Measurements from ENCODE around the gene TRPV2. TPM values are rescaled to one million over a fixed set of nuclear protein-coding genes. Genes with fewer than 3 reads are reported as not detected.

TRPV2 gene
- total and polyA plus RNA-seq, 4 donors, result 12.6 to 105 (median 45.7) TPM

DNA sequence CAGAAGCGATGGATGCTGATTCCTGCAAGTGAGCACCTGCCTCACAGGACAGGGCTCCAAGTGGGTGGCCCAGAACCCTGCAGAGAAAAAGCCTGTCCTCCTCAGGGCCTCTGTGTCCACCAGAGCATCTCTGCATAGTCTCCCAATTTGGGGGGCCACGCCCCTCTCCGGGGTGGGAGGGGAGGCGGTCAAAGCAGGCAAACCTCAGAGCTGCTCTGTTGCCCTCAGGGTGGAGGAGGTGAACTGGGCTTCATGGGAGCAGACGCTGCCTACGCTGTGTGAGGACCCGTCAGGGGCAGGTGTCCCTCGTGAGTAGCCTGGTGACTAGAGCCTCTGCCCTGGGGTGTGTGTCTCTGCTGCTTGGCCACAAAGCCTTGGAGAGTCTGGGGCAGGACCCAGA, 19.3 kb downstream of the TRPV2 start:
- H3K9me3 ChIP-seq (ENCODE audit: control insufficient read depth in 4 of 4, insufficient read depth in 3 of 4, low read length in 3 of 4), result no peaks in the 10 kb centered on the region
- no peak for DNase-seq
- WGBS, 2 donors, result 70 to 83% methylated on average over 8 of the region's 8 CpGs

DNA sequence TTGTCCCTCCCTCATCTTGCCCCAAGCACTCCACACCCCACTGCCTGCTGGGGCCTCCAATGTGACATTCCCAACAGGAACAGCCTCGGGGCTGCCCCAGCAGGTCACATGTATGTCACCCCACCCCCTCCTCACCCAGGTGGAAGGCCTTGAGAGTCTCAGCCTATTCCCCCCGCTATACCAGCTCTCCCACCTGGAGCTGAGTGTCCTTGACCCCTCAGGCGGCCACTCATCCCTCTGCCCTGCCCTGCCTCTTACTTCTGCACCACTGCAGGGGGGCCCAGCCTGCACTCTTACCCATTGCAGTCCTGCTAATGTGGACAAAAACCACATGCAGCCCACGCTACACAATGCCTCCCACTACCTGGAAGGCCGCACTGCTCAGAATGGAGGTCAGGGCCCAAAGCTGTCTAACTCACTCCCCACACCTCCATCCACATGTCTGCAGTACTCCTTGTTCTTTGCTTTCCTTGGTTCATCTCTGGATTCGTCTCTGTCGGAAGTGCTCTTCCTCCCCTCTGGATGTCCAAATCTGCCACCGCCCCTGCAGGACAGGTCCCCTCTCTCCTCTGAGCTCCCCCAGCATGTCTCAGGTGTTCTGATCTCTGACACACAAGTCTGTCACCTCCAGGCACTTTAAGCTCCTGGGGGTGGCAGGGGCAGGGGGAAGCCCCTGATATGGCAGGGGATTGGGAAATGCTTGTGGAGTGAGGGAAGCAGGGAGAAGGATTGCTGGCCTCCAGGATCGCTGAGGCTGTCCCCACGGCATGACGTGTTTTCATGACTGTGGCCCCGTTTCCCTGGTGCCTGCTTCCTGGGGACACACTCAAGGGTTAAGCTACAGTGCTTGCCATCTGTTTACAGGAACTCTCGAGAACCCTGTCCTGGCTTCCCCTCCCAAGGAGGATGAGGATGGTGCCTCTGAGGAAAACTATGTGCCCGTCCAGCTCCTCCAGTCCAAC, 20.8 kb downstream of the TRPV2 start:
- ATAC-seq (ENCODE audit: insufficient read depth, low FRiP score), result no peak
- 61 to 72% methylated on average over 14 of the region's 14 CpGs for WGBS, 2 donors
- Histone ChIP-seq H3K36me3 (ENCODE audit: control insufficient read depth in 4 of 4, insufficient read depth in 4 of 4, low read length in 4 of 4) (peaks cover 2 to 21% (median 10%) of the 10 kb centered on the region in 4 donors), H3K27ac (ENCODE audit: low read depth in 1 of 2, low read length in 1 of 2) (no peak overlapping the region), H3K27me3 (ENCODE audit: control insufficient read depth in 3 of 3, insufficient read depth in 3 of 3, low read length in 2 of 3) (no peaks in the 10 kb centered on the region), H3K9me3 (ENCODE audit: control insufficient read depth in 4 of 4, insufficient read depth in 3 of 4, low read length in 3 of 4) (no peaks in the 10 kb centered on the region), H3K4me3 (no peak overlapping the region), H3K9ac (ENCODE audit: insufficient read depth in 1 of 2, low read length in 2 of 2) (no peak overlapping the region), H3K4me1 (ENCODE audit: control insufficient read depth in 5 of 5, insufficient read depth in 5 of 5, low read length in 5 of 5) (peaks cover 2 to 17% (median 13%) of the 10 kb centered on the region in 5 donors)
- TF ChIP-seq, protein P1, sequence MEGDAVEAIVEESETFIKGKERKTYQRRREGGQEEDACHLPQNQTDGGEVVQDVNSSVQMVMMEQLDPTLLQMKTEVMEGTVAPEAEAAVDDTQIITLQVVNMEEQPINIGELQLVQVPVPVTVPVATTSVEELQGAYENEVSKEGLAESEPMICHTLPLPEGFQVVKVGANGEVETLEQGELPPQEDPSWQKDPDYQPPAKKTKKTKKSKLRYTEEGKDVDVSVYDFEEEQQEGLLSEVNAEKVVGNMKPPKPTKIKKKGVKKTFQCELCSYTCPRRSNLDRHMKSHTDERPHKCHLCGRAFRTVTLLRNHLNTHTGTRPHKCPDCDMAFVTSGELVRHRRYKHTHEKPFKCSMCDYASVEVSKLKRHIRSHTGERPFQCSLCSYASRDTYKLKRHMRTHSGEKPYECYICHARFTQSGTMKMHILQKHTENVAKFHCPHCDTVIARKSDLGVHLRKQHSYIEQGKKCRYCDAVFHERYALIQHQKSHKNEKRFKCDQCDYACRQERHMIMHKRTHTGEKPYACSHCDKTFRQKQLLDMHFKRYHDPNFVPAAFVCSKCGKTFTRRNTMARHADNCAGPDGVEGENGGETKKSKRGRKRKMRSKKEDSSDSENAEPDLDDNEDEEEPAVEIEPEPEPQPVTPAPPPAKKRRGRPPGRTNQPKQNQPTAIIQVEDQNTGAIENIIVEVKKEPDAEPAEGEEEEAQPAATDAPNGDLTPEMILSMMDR (IDR thresholded peaks at IDR 0.05; ENCODE audit: control extremely low read depth, extremely low read depth), result no peak
- no peak for DNase-seq

More for the DNA sequence above, 19.3 kb downstream of the TRPV2 start:
- H3K27ac ChIP-seq (ENCODE audit: low read depth in 1 of 2, low read length in 1 of 2), result no peak overlapping the region
- H3K9ac ChIP-seq (ENCODE audit: insufficient read depth in 1 of 2, low read length in 2 of 2), result no peak overlapping the region
- peaks cover 0 to 9% (median 2%) of the 10 kb centered on the region in 5 donors for H3K4me1 ChIP-seq (ENCODE audit: control insufficient read depth in 5 of 5, insufficient read depth in 5 of 5, low read length in 5 of 5)
- TF ChIP-seq, protein P1 (IDR thresholded peaks at IDR 0.05; ENCODE audit: control extremely low read depth, extremely low read depth), result no peak
- H3K27me3 ChIP-seq (ENCODE audit: control insufficient read depth in 3 of 3, insufficient read depth in 3 of 3, low read length in 2 of 3), result no peaks in the 10 kb centered on the region
- peaks cover 0 to 7% (median 3%) of the 10 kb centered on the region in 4 donors for H3K36me3 ChIP-seq (ENCODE audit: control insufficient read depth in 4 of 4, insufficient read depth in 4 of 4, low read length in 4 of 4)
- H3K4me3 ChIP-seq, result no peak overlapping the region
- no peak for ATAC-seq (ENCODE audit: insufficient read depth, low FRiP score)

DNA sequence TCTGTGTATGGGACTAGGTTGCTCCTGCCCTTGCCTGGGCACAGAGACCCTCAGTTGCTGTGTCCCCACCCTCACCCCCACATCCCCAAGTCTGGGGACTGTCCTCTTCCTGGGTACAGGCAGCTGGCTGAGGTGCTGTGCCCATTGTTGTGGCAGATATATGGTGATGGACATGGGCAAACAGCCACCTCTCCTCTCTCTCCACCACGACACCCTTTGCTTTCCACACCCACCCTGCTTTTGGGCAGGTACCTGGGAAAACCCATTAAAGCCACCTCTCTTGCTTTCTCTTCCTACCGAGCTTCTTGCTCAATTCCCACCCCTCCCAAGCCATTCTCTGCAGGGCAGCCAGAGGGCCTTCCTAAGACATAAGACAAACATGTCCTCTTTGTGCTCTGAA, 21.7 kb downstream of the TRPV2 start:
- H3K9me3 ChIP-seq (ENCODE audit: control insufficient read depth in 4 of 4, insufficient read depth in 3 of 4, low read length in 3 of 4), result no peaks in the 10 kb centered on the region
- no peaks in the 10 kb centered on the region for H3K27me3 ChIP-seq (ENCODE audit: control insufficient read depth in 3 of 3, insufficient read depth in 3 of 3, low read length in 2 of 3)
- no peak overlapping the region for H3K27ac ChIP-seq (ENCODE audit: low read depth in 1 of 2, low read length in 1 of 2)
- TF ChIP-seq, protein P1 (IDR thresholded peaks at IDR 0.05; ENCODE audit: control extremely low read depth, extremely low read depth), result no peak
- peaks cover 3 to 30% (median 15%) of the 10 kb centered on the region in 4 donors for H3K36me3 ChIP-seq (ENCODE audit: control insufficient read depth in 4 of 4, insufficient read depth in 4 of 4, low read length in 4 of 4)
- 48 to 55% methylated on average over 2 of the region's 2 CpGs for WGBS, 2 donors
- H3K4me1 ChIP-seq (ENCODE audit: control insufficient read depth in 5 of 5, insufficient read depth in 5 of 5, low read length in 5 of 5), result peaks cover 4 to 26% (median 13%) of the 10 kb centered on the region in 5 donors
- ATAC-seq (ENCODE audit: insufficient read depth, low FRiP score), result no peak
- no peak for DNase-seq
- H3K9ac ChIP-seq (ENCODE audit: insufficient read depth in 1 of 2, low read length in 2 of 2), result no peak overlapping the region
- no peak overlapping the region for H3K4me3 ChIP-seq
